Skeletal muscle tissue (tissue), 4 donors: ENCODE data around the gene HNF1B. TPM values are rescaled to one million over a fixed set of nuclear protein-coding genes. Genes with fewer than 3 reads are reported as not detected.

Source experiments
- H3K27ac ChIP-seq: one replicate; pipeline ENCODE4 v1.7.0; 2013; ENCODE audit warnings: mild to moderate bottlenecking, low read depth, low read length, inconsistent platforms
- H3K27me3 ChIP-seq, 3 donors: one replicate each; pipeline ENCODE4 v1.7.0; 2013; ENCODE audit warnings: low read length in 3 of 3; ENCODE audit not compliant: control insufficient read depth in 3 of 3, insufficient read depth in 3 of 3
- H3K36me3 ChIP-seq, 3 donors: one replicate each; pipeline ENCODE4 v1.7.0; 2013; ENCODE audit warnings: low read length in 3 of 3; ENCODE audit not compliant: control insufficient read depth in 3 of 3, insufficient read depth in 3 of 3
- H3K4me1 ChIP-seq, 3 donors: one replicate each; pipeline ENCODE4 v1.7.0; 2013; ENCODE audit warnings: low read length in 3 of 3, mild to moderate bottlenecking in 3 of 3; ENCODE audit not compliant: control insufficient read depth in 3 of 3, insufficient read depth in 3 of 3
- H3K4me3 ChIP-seq, 3 donors: one replicate each; pipeline ENCODE4 v1.7.0; 2013; ENCODE audit warnings: low read length in 3 of 3
- H3K9ac ChIP-seq, 3 donors: one replicate each; pipeline ENCODE4 v1.7.0; 2013; ENCODE audit warnings: low read length in 3 of 3, mild to moderate bottlenecking in 3 of 3, moderate library complexity in 2 of 3, low read depth in 1 of 3
- H3K9me3 ChIP-seq, 3 donors: one replicate each; pipeline ENCODE4 v1.7.0; 2013; ENCODE audit warnings: low read length in 3 of 3; ENCODE audit not compliant: control insufficient read depth in 3 of 3
- total RNA-seq: library from RNA; depleted of rRNA; stranded (reverse); fragments of >200 nt; gene quantifications from one replicate; pipeline ENCODE4 v1.2.3, GENCODE V29; 2014
- donor health status: Osteomylitis.

HNF1B gene
- total RNA-seq, 1 donor from 2014 or later: not detected

- Histone ChIP-seq H3K27ac (no peak overlapping the region), H3K36me3 (no peaks in the 10 kb centered on the region), H3K4me1 (no peaks in the 10 kb centered on the region), H3K9ac (no peak overlapping the region), H3K4me3 (no peak overlapping the region), H3K9me3 (peaks cover 0 to 2% (median 0%) of the 10 kb centered on the region in 3 donors), H3K27me3 (peaks cover 4 to 15% (median 12%) of the 10 kb centered on the region in 3 donors)
Observed at GRCh38 chr17:37698132-37698910, 46.5 kb downstream of the HNF1B start.

GRCh38 chr17:37697381-37697780 lies 47.5 kb downstream of the HNF1B start:
- Histone ChIP-seq H3K27me3 (peaks cover 4 to 15% (median 12%) of the 10 kb centered on the region in 3 donors), H3K27ac (no peak overlapping the region), H3K4me3 (no peak overlapping the region), H3K9ac (no peak overlapping the region), H3K36me3 (no peaks in the 10 kb centered on the region), H3K9me3 (peaks cover 0 to 2% (median 0%) of the 10 kb centered on the region in 3 donors), H3K4me1 (no peaks in the 10 kb centered on the region)

- no peaks in the 10 kb centered on the region for H3K36me3 ChIP-seq
- H3K4me1 ChIP-seq: no peaks in the 10 kb centered on the region
- H3K27ac ChIP-seq: no peak overlapping the region
- H3K27me3 ChIP-seq: peaks cover 4 to 15% (median 12%) of the 10 kb centered on the region in 3 donors
- no peak overlapping the region for H3K4me3 ChIP-seq
- no peak overlapping the region for H3K9ac ChIP-seq
- peaks cover 0 to 2% (median 0%) of the 10 kb centered on the region in 3 donors for H3K9me3 ChIP-seq
Observed at GRCh38 chr17:37696366-37696765, 48.5 kb downstream of the HNF1B start.

GRCh38 chr17:37695726-37696125 lies 49.1 kb downstream of the HNF1B start:
- no peaks in the 10 kb centered on the region for H3K36me3 ChIP-seq
- peaks cover 2 to 13% (median 8%) of the 10 kb centered on the region in 3 donors for H3K27me3 ChIP-seq
- no peak overlapping the region for H3K27ac ChIP-seq
- H3K4me1 ChIP-seq: no peaks in the 10 kb centered on the region
- H3K9me3 ChIP-seq: peaks cover 0 to 2% (median 0%) of the 10 kb centered on the region in 3 donors
- no peak overlapping the region for H3K9ac ChIP-seq
- no peak overlapping the region for H3K4me3 ChIP-seq

DNA sequence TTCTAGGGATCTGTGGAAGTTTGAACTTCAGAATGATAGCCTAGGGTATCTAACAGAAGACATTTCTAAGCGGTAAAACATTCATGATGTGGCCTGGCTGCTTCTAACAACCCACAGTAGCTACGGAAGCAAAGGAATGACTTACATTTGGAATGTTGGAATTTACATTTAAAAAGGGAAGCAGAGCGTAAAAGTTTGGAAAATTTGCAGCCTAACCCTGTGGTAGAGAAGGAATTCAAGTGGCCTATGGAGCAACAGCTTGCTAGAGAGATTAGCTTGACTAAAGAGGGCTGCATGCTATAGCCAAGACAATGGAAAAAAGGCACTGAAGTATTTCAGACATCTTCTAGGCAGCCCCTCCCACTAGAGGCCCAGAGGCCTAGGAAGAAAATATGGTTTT lies 50.1 kb downstream of the HNF1B start:
- H3K36me3 ChIP-seq: no peaks in the 10 kb centered on the region
- peaks cover 0 to 13% (median 8%) of the 10 kb centered on the region in 3 donors for H3K27me3 ChIP-seq
- H3K9ac ChIP-seq: no peak overlapping the region
- H3K9me3 ChIP-seq: peaks cover 0 to 2% (median 0%) of the 10 kb centered on the region in 3 donors
- H3K4me3 ChIP-seq: no peak overlapping the region
- H3K4me1 ChIP-seq: no peaks in the 10 kb centered on the region
- H3K27ac ChIP-seq: no peak overlapping the region

- no peak overlapping the region for H3K9ac ChIP-seq
- no peaks in the 10 kb centered on the region for H3K36me3 ChIP-seq
- no peak overlapping the region for H3K4me3 ChIP-seq
- no peak overlapping the region for H3K27ac ChIP-seq
- H3K4me1 ChIP-seq: no peaks in the 10 kb centered on the region
- peaks cover 0 to 2% (median 0%) of the 10 kb centered on the region in 3 donors for H3K9me3 ChIP-seq
- peaks cover 0 to 7% (median 2%) of the 10 kb centered on the region in 3 donors for H3K27me3 ChIP-seq
Observed at GRCh38 chr17:37693328-37693727, 51.5 kb downstream of the HNF1B start.

DNA sequence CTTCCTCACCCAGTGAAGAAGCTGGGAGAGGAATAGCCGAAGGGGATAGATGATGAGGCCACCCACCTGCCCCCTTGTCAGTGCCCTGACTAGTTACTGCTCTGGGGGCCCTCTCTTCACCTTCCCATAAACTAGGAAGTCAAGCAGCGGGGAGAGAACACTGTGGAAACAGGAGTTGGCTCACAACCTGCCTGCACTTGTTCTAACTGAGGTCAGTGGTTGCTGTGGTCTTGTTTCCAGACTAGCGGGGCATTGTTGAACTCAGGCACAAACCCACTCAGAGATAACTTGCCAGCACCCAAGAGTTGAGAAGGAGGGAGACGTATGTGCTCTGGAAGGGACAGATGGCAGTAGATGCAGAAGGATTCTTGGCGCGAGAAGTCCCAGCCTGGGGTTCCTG lies 53.1 kb downstream of the HNF1B start:
- Histone ChIP-seq H3K36me3 (no peaks in the 10 kb centered on the region), H3K9me3 (peaks cover 0 to 2% (median 0%) of the 10 kb centered on the region in 3 donors), H3K4me1 (no peaks in the 10 kb centered on the region), H3K27ac (no peak overlapping the region), H3K4me3 (no peak overlapping the region), H3K27me3 (peaks cover 0 to 3% (median 0%) of the 10 kb centered on the region in 3 donors), H3K9ac (no peak overlapping the region)

- no peaks in the 10 kb centered on the region for H3K4me1 ChIP-seq
- H3K27ac ChIP-seq: no peak overlapping the region
- H3K4me3 ChIP-seq: no peak overlapping the region
- H3K27me3 ChIP-seq: peaks cover 0 to 5% (median 0%) of the 10 kb centered on the region in 3 donors
- no peaks in the 10 kb centered on the region for H3K9me3 ChIP-seq
- H3K36me3 ChIP-seq: no peaks in the 10 kb centered on the region
- H3K9ac ChIP-seq: no peak overlapping the region
Observed at GRCh38 chr17:37689317-37689716, 55.5 kb downstream of the HNF1B start.

- peaks cover 0 to 5% (median 0%) of the 10 kb centered on the region in 3 donors for H3K27me3 ChIP-seq
- no peaks in the 10 kb centered on the region for H3K9me3 ChIP-seq
- no peaks in the 10 kb centered on the region for H3K36me3 ChIP-seq
- H3K27ac ChIP-seq: no peak overlapping the region
- no peaks in the 10 kb centered on the region for H3K4me1 ChIP-seq
- no peak overlapping the region for H3K4me3 ChIP-seq
- H3K9ac ChIP-seq: no peak overlapping the region
Observed at GRCh38 chr17:37683454-37683984, 61.3 kb downstream of the HNF1B start.

- Histone ChIP-seq H3K27me3 (peaks cover 0 to 10% (median 6%) of the 10 kb centered on the region in 3 donors), H3K9me3 (no peaks in the 10 kb centered on the region), H3K36me3 (no peaks in the 10 kb centered on the region), H3K4me3 (no peak overlapping the region), H3K9ac (no peak overlapping the region), H3K4me1 (no peaks in the 10 kb centered on the region), H3K27ac (no peak overlapping the region)
Observed at GRCh38 chr17:37682007-37682406, 62.9 kb downstream of the HNF1B start.
